Glomerular endothelial cell (primary cell): ENCODE measurements around the gene NME7. TPM values are rescaled to one million over a fixed set of nuclear protein-coding genes. Genes with fewer than 3 reads are reported as not detected.
"Not testable (repeated sequence)": the region's sequence is repeated elsewhere in the genome, so short reads cannot be mapped to it uniquely, and the experiment has no call there.

Source experiments
- DNase-seq: peaks from one replicate; pipeline ENCODE4 v3.0.0-alpha.2; 2011; ENCODE audit warnings: low read depth, low spot score; ENCODE audit errors: extremely low read depth
- total RNA-seq: library from RNA; depleted of rRNA; stranded (reverse); fragments of >200 nt; gene quantifications from 2 replicates; pipeline ENCODE4 v1.2.3, GENCODE V29; 2015

NME7 gene
- total RNA-seq, 1 donor from 2014 or later: 12.4 TPM

- DNase-seq: no peak
Measured at GRCh38 chr1:169130683-169131082, 236.9 kb downstream of the NME7 start.

- no peak for DNase-seq
Measured at GRCh38 chr1:169129109-169129784, 238.3 kb downstream of the NME7 start.

GRCh38 chr1:169128562-169128961, 239.0 kb downstream of the NME7 start:
- no peak for DNase-seq

- DNase-seq: no peak
Measured at GRCh38 chr1:169127305-169127704, 240.3 kb downstream of the NME7 start.

GRCh38 chr1:169126335-169126734, 241.3 kb downstream of the NME7 start:
- DNase-seq: no peak

- not testable (repeated sequence) for DNase-seq
Measured at GRCh38 chr1:169125597-169125996, 242.0 kb downstream of the NME7 start.

GRCh38 chr1:169124459-169124858, 243.1 kb downstream of the NME7 start:
- DNase-seq: no peak

GRCh38 chr1:169122976-169123375, 244.6 kb downstream of the NME7 start:
- no peak for DNase-seq

- no peak for DNase-seq
Measured at GRCh38 chr1:169121146-169121923, 246.3 kb downstream of the NME7 start.

GRCh38 chr1:169120066-169120465, 247.5 kb downstream of the NME7 start:
- DNase-seq: no peak

GRCh38 chr1:169119405-169119804, 248.2 kb downstream of the NME7 start:
- no peak for DNase-seq

GRCh38 chr1:169118227-169118626, 249.4 kb downstream of the NME7 start:
- no peak for DNase-seq

- DNase-seq: no peak
Measured at GRCh38 chr1:169117599-169117998, 250.0 kb downstream of the NME7 start.

- no peak for DNase-seq
Measured at GRCh38 chr1:169117014-169117413, 250.6 kb downstream of the NME7 start.

GRCh38 chr1:169115891-169116585, 251.6 kb downstream of the NME7 start:
- no peak for DNase-seq

GRCh38 chr1:169113613-169114119, 253.9 kb downstream of the NME7 start:
- DNase-seq: peak; percentile 72

GRCh38 chr1:169112241-169112640, 255.4 kb downstream of the NME7 start:
- no peak for DNase-seq

GRCh38 chr1:169111472-169111871, 256.1 kb downstream of the NME7 start:
- no peak for DNase-seq

- DNase-seq: no peak
Measured at GRCh38 chr1:169110689-169111447, 256.7 kb downstream of the NME7 start.

GRCh38 chr1:169110236-169110635, 257.4 kb downstream of the NME7 start:
- no peak for DNase-seq
